Activated naive CD8-positive, alpha-beta T cell treated with anti-CD3 and anti-CD28 coated beads, Interleukin-2, amount 50 U/mL, for 24 hours (primary cell): ENCODE measurements around the gene CD44.
"Not testable (repeated sequence)": the region's sequence is repeated elsewhere in the genome, so short reads cannot be mapped to it uniquely, and the experiment has no call there.

Experiments used
- ATAC-seq: fragments of 150-1000 bp; cut with Tn5 transposase; one replicate; pipeline ENCODE4 v1.10.0; 2021
- DNase-seq: peaks from one replicate; pipeline ENCODE4 v3.0.0; 2021
- H3K27ac Mint-ChIP-seq: one replicate; pipeline ENCODE4 v1.8.0; 2021; ENCODE audit warnings: mild to moderate bottlenecking, mixed read lengths
- H3K27me3 Mint-ChIP-seq: one replicate; pipeline ENCODE4 v1.8.0; 2021; ENCODE audit warnings: mixed read lengths
- H3K36me3 Mint-ChIP-seq: one replicate; pipeline ENCODE4 v1.8.0; 2021; ENCODE audit warnings: low read depth, mixed read lengths
- H3K4me1 Mint-ChIP-seq: one replicate; pipeline ENCODE4 v1.8.0; 2021; ENCODE audit warnings: mixed read lengths
- H3K4me3 Mint-ChIP-seq: one replicate; pipeline ENCODE4 v1.8.0; 2021; ENCODE audit warnings: mild to moderate bottlenecking, moderate library complexity, mixed read lengths
- H3K9me3 Mint-ChIP-seq: one replicate; pipeline ENCODE4 v1.8.0; 2021; ENCODE audit warnings: mixed read lengths

CD44 gene

DNA sequence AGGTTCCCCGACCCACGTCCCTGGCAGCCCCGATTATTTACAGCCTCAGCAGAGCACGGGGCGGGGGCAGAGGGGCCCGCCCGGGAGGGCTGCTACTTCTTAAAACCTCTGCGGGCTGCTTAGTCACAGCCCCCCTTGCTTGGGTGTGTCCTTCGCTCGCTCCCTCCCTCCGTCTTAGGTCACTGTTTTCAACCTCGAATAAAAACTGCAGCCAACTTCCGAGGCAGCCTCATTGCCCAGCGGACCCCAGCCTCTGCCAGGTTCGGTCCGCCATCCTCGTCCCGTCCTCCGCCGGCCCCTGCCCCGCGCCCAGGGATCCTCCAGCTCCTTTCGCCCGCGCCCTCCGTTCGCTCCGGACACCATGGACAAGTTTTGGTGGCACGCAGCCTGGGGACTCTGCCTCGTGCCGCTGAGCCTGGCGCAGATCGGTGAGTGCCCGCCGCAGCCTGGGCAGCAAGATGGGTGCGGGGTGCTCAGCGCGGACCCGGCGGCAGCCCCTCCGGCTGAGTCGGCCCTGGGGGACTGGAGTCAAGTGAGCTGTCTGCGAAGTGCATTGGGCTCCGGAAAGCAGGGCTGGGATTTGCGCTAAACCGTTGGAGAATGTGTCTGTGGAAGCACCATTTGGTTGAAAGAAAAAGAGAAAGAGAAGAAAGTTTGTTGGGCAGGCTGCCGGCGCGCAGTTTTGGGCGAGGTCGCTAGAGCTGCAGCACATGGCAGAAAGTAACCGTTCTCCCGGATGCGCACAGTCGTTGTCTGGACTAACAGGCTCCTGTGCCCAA is at the start of gene CD44:
CD44 (plus strand) TSS at position 229 of the 779 bp plus-strand sequence; CDS start at position 362, 133 bp downstream.
- peak; percentile 86 for ATAC-seq
- H3K36me3 Mint-ChIP-seq: peaks cover 32% of the 10 kb centered on the region
- peak within 1 kb of the TSS; percentile 93 for H3K4me3 Mint-ChIP-seq
- DNase-seq: peak; percentile 75
- no peaks in the 10 kb centered on the region for H3K9me3 Mint-ChIP-seq
- H3K27ac Mint-ChIP-seq: peak within 1 kb of the TSS; percentile 94
- H3K4me1 Mint-ChIP-seq: peaks cover 60% of the 10 kb centered on the region
- H3K27me3 Mint-ChIP-seq: no peaks in the 10 kb centered on the region

GRCh38 chr11:35089666-35090065 is 49.3 kb upstream of the CD44 start:
- H3K4me1 Mint-ChIP-seq: peaks cover 63% of the 10 kb centered on the region
- no peak for ATAC-seq
- DNase-seq: no peak
- H3K4me3 Mint-ChIP-seq: no peak overlapping the region
- H3K27ac Mint-ChIP-seq: no peak overlapping the region
- no peaks in the 10 kb centered on the region for H3K36me3 Mint-ChIP-seq
- no peaks in the 10 kb centered on the region for H3K27me3 Mint-ChIP-seq
- peaks cover 4% of the 10 kb centered on the region for H3K9me3 Mint-ChIP-seq

DNA sequence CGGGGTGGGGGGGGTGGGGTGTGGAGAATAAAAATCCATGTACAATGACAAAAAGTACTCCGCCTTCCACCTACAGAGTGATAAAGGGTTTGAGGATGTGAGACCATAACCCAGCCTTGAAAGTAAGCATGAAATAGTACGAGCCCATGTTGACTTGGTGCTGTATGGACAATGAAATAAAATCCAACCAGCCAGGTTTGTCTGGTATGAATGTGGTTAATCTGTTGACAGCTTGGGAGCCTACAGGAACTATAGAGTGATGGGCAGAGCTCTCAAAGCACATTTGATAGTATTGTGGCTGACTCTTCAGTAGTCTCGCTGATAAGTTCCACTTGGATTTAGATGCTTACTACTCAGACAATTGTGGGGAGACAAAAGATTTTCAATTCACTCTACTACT is 48.8 kb upstream of the CD44 start:
- no peak overlapping the region for H3K4me3 Mint-ChIP-seq
- no peak for DNase-seq
- no peaks in the 10 kb centered on the region for H3K36me3 Mint-ChIP-seq
- no peak overlapping the region for H3K27ac Mint-ChIP-seq
- no peak for ATAC-seq
- H3K9me3 Mint-ChIP-seq: peaks cover 4% of the 10 kb centered on the region
- H3K27me3 Mint-ChIP-seq: no peaks in the 10 kb centered on the region
- H3K4me1 Mint-ChIP-seq: peaks cover 63% of the 10 kb centered on the region

DNA sequence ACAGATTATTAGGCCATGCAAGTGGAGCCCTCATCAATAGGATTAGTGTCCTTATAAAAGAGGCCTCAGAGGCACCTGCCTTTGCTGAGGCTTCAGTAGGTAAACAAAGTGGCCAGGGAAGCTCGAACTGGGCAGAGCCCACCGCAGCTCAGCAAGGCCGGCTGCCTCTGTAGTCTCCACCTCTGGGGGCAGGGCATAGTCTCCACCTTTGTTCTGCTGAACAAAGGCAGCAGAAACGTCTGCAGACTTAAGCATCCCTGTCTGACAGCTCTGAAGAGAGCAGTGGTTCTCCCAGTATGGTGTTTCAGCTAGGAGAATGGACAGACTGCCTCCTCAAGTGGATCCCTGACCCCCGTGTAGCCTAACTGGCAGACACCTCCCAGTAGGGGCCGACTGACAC is 48.0 kb upstream of the CD44 start:
- H3K36me3 Mint-ChIP-seq, DNase-seq, ATAC-seq, H3K9me3 Mint-ChIP-seq, H3K27me3 Mint-ChIP-seq, H3K27ac Mint-ChIP-seq, H3K4me3 Mint-ChIP-seq: not testable (repeated sequence)
- H3K4me1 Mint-ChIP-seq: peaks cover 66% of the 10 kb centered on the region

GRCh38 chr11:35096723-35097122 is 42.2 kb upstream of the CD44 start:
- no peak for ATAC-seq
- Mint-ChIP-seq H3K36me3 (no peaks in the 10 kb centered on the region), H3K27me3 (no peaks in the 10 kb centered on the region), H3K4me1 (peaks cover 31% of the 10 kb centered on the region), H3K4me3 (no peak overlapping the region), H3K27ac (no peak overlapping the region), H3K9me3 (peaks cover 3% of the 10 kb centered on the region)
- no peak for DNase-seq

GRCh38 chr11:35097814-35098455 is 41.0 kb upstream of the CD44 start:
- Mint-ChIP-seq H3K9me3 (no peaks in the 10 kb centered on the region), H3K4me1 (peaks cover 27% of the 10 kb centered on the region), H3K36me3 (no peaks in the 10 kb centered on the region), H3K27me3 (no peaks in the 10 kb centered on the region), H3K27ac (peak overlapping the region; percentile 54), H3K4me3 (no peak overlapping the region)
- ATAC-seq (no peak), DNase-seq (no peak)

GRCh38 chr11:35098855-35099254 is 40.1 kb upstream of the CD44 start:
- no peaks in the 10 kb centered on the region for H3K36me3 Mint-ChIP-seq
- no peaks in the 10 kb centered on the region for H3K27me3 Mint-ChIP-seq
- DNase-seq (no peak), ATAC-seq (no peak)
- H3K27ac Mint-ChIP-seq: no peak overlapping the region
- H3K9me3 Mint-ChIP-seq: no peaks in the 10 kb centered on the region
- peaks cover 24% of the 10 kb centered on the region for H3K4me1 Mint-ChIP-seq
- H3K4me3 Mint-ChIP-seq: no peak overlapping the region

- Mint-ChIP-seq H3K4me3 (no peak overlapping the region), H3K9me3 (no peaks in the 10 kb centered on the region), H3K36me3 (no peaks in the 10 kb centered on the region), H3K27ac (no peak overlapping the region), H3K27me3 (no peaks in the 10 kb centered on the region), H3K4me1 (peaks cover 24% of the 10 kb centered on the region)
- ATAC-seq (no peak), DNase-seq (no peak)
These were observed 39.5 kb upstream of the CD44 start for GRCh38 chr11:35099278-35100012.

- no peak overlapping the region for H3K27ac Mint-ChIP-seq
- DNase-seq (no peak), ATAC-seq (no peak)
- H3K4me1 Mint-ChIP-seq: peaks cover 18% of the 10 kb centered on the region
- H3K27me3 Mint-ChIP-seq: no peaks in the 10 kb centered on the region
- no peaks in the 10 kb centered on the region for H3K36me3 Mint-ChIP-seq
- H3K9me3 Mint-ChIP-seq: no peaks in the 10 kb centered on the region
- no peak overlapping the region for H3K4me3 Mint-ChIP-seq
These were observed 39.0 kb upstream of the CD44 start for GRCh38 chr11:35100013-35100383.

DNA sequence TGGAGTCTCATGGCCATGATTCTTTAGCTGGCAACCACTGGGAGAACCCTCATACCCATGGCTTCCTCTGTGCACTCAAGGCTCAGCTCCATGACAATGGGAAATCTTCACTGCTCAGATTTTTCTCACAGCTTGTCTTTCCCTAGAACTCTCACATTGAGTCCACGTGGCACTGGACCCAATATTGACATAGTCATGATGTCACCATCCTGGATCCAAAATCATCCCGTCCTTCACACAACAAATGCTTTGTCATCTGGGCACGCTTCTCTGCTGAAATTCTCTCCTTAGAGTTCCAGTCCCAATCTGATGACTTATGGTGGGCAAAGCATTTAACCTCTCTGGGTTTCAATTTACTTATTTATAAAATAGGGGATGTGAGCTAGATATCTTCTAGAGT is 37.7 kb upstream of the CD44 start:
- Mint-ChIP-seq H3K36me3 (no peaks in the 10 kb centered on the region), H3K4me1 (peaks cover 10% of the 10 kb centered on the region), H3K9me3 (no peaks in the 10 kb centered on the region), H3K27ac (no peak overlapping the region), H3K27me3 (no peaks in the 10 kb centered on the region), H3K4me3 (no peak overlapping the region)
- no peak for ATAC-seq
- no peak for DNase-seq

DNA sequence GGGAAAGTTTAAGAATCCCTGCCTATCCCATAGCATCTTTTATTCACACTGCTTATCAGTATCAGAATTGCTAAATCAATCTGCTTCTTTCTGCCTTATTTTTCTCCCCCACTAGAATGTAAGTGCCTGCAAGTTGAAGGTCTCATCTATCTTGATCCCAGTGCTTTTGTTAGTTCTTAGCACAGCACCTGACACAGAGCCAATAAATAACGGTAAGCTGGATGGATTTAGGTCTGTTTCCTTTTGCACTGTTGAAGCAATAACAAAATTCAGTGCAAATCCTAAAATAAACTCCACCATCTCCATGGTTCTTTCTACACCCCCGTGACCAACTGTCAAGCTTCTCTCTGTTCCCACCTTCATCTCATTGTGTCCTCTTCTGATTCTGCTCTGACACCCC is 36.7 kb upstream of the CD44 start:
- Mint-ChIP-seq H3K27ac (no peak overlapping the region), H3K4me3 (no peak overlapping the region), H3K4me1 (peaks cover 17% of the 10 kb centered on the region), H3K9me3 (no peaks in the 10 kb centered on the region), H3K27me3 (no peaks in the 10 kb centered on the region), H3K36me3 (no peaks in the 10 kb centered on the region)
- ATAC-seq: no peak
- no peak for DNase-seq

DNA sequence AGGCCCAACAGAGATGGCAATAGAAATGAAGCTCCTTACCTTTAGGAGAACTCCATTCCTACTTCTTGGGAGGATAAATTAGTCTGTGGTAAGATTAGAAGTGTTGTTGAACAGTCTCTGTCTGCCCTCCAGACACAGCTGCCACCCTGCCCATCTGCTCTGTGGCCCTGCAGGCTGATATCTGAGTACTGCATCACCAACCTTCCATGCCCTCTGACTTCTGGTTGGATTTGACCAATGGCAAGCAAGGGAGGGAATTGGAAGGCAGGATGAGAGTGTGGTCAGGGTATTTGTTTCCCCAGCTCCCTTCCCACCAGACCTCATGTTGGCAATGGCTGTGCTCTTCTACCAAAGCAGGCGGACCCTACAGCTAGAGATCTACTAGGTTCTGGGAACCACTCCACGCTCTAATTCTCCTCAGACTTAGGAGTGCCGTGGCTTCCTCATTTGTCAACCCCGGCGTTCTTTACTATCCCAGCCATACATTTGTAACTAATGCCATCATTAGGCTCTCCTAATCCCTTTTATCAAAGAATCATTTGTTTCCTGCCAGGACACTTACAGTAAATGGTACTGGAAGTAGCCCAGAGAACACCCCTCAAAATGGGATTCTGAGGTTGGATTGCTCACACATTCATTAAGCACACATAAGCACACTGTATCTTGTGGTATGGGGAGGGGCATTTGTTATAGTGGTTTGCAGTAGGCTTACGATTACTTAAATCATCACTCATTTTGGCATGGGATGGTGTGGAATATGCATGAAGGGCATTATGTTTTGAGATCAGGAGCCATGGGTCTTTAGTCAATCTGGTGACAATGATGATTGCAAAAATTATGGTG is 35.4 kb upstream of the CD44 start:
- DNase-seq (no peak), ATAC-seq (no peak)
- Mint-ChIP-seq H3K4me3 (no peak overlapping the region), H3K27ac (no peak overlapping the region), H3K4me1 (peaks cover 30% of the 10 kb centered on the region), H3K9me3 (peaks cover 1% of the 10 kb centered on the region), H3K36me3 (no peaks in the 10 kb centered on the region), H3K27me3 (no peaks in the 10 kb centered on the region)

- no peak overlapping the region for H3K27ac Mint-ChIP-seq
- no peaks in the 10 kb centered on the region for H3K27me3 Mint-ChIP-seq
- no peak overlapping the region for H3K4me3 Mint-ChIP-seq
- DNase-seq (no peak), ATAC-seq (no peak)
- peaks cover 6% of the 10 kb centered on the region for H3K9me3 Mint-ChIP-seq
- peaks cover 1% of the 10 kb centered on the region for H3K36me3 Mint-ChIP-seq
- peaks cover 36% of the 10 kb centered on the region for H3K4me1 Mint-ChIP-seq
These were observed 34.3 kb upstream of the CD44 start for GRCh38 chr11:35104655-35105054.

DNA sequence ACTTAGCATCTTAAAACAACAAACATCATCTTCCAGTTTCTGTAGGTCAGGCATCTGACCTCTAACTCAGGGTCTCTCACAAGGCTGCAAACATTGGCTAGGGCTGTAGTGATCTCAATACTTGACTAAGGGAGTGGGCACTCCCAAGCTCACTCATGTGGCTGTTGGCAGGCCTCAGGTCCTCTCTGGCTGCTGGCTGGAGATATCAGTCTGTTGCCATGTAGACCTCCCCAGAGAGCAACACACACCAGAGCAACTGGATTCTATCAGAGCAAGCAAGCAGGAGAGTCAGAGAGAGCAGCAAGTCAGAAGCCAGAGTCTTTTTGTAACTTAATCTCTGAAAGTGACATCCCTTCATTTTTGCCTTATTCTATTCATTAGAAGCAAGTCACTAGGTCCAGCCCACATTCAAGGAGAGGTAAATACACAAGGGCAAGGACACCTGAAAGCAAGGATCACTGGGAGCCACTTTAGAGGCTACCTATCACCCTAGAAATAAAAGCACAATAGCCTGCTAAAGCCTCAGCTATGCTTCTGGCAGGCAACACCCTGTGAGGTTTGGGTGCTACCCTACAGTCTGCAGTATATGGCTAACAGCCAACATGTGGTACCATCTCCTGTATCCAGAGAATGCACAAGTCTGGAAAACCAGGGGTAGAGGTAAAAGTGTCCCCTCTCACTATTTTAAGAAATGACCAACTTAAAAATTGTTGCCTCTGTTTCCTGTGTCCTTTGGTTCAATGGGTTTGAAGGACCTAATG is 33.5 kb upstream of the CD44 start:
- no peak for DNase-seq
- H3K27me3 Mint-ChIP-seq: no peaks in the 10 kb centered on the region

More for the DNA sequence above, 33.5 kb upstream of the CD44 start:
- Mint-ChIP-seq H3K36me3 (peaks cover 1% of the 10 kb centered on the region), H3K4me1 (peaks cover 36% of the 10 kb centered on the region), H3K4me3 (no peak overlapping the region), H3K27ac (no peak overlapping the region), H3K9me3 (peaks cover 6% of the 10 kb centered on the region)
- no peak for ATAC-seq
